ENCODE results near the gene KRT79. TPM values are rescaled to one million over a fixed set of nuclear protein-coding genes. Genes with fewer than 3 reads are reported as not detected.

Gene KRT79
- total and polyA plus RNA-seq, 2 donors, result 1.0 to 25.8 TPM

DNA sequence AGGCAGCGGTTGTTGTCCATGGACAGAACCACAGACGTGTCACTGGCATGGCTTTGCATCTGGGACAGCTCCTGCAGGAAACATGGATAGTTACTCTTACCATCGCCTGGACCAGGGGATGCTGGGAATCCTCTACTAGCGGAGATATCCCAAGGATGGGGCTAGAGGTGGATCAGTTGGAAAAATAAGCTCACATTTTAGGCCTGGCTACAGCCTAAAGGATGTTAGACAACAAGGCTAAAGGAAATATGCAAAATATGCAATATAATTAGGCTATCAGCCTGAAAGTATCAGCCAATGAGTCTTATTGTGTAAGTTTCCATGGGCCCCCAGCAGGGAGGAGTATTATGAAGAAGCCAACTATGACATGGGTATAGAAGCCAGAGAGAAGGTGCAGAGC, 61.9 kb downstream of the KRT79 start:
- no peak overlapping the region for H3K27ac ChIP-seq (ENCODE audit: low read depth in 1 of 2, low read length in 1 of 2)
- WGBS, result 95% methylated on average over 4 of the region's 4 CpGs
- no peaks in the 10 kb centered on the region for H3K4me1 ChIP-seq (ENCODE audit: control insufficient read depth in 2 of 2, insufficient read depth in 2 of 2, low read length in 2 of 2)
- DNase-seq (ENCODE audit: low read depth in 6 of 9, low spot score in 9 of 9), result no peak
- peaks cover 0 to 6% of the 10 kb centered on the region in 2 donors for H3K27me3 ChIP-seq (ENCODE audit: control insufficient read depth in 2 of 2, insufficient read depth in 1 of 2, low read length in 1 of 2)
- H3K4me3 ChIP-seq (ENCODE audit: low read length in 2 of 2), result no peak overlapping the region
- H3K9me3 ChIP-seq (ENCODE audit: control insufficient read depth in 2 of 2, insufficient read depth in 1 of 2, low read length in 1 of 2), result no peaks in the 10 kb centered on the region
- H3K36me3 ChIP-seq (ENCODE audit: control insufficient read depth in 2 of 2, insufficient read depth in 2 of 2, low read length in 1 of 2), result no peaks in the 10 kb centered on the region

GRCh38 chr12:52771505-52771904, 62.6 kb downstream of the KRT79 start:
- WGBS, result 95% methylated on average over 4 of the region's 4 CpGs
- Histone ChIP-seq H3K27me3 (ENCODE audit: control insufficient read depth in 2 of 2, insufficient read depth in 1 of 2, low read length in 1 of 2) (peaks cover 0 to 2% of the 10 kb centered on the region in 2 donors), H3K36me3 (ENCODE audit: control insufficient read depth in 2 of 2, insufficient read depth in 2 of 2, low read length in 1 of 2) (no peaks in the 10 kb centered on the region), H3K4me1 (ENCODE audit: control insufficient read depth in 2 of 2, insufficient read depth in 2 of 2, low read length in 2 of 2) (no peaks in the 10 kb centered on the region), H3K9me3 (ENCODE audit: control insufficient read depth in 2 of 2, insufficient read depth in 1 of 2, low read length in 1 of 2) (no peaks in the 10 kb centered on the region), H3K4me3 (ENCODE audit: low read length in 2 of 2) (no peak overlapping the region), H3K27ac (ENCODE audit: low read depth in 1 of 2, low read length in 1 of 2) (no peak overlapping the region)
- DNase-seq (ENCODE audit: low read depth in 6 of 9, low spot score in 9 of 9), result no peak

Other genes starting within 250 kb of the KRT79 start
- 0.33 TPM for gene KRT72, start 232.8 kb downstream of the KRT79 start, total RNA-seq
- 12.0 TPM for gene KRT72, start 232.8 kb downstream of the KRT79 start, polyA plus RNA-seq
- 0.28 TPM for gene KRT73, start 215.8 kb downstream of the KRT79 start, total RNA-seq
- gene KRT73, start 215.8 kb downstream of the KRT79 start, polyA plus RNA-seq, result 1.9 TPM
- gene KRT2, start 182.1 kb downstream of the KRT79 start, total RNA-seq, result 3.6 TPM
- gene KRT2, start 182.1 kb downstream of the KRT79 start, polyA plus RNA-seq, result 26.4 TPM
- gene KRT1, start 153.9 kb downstream of the KRT79 start, total RNA-seq, result 9.3 TPM
- gene KRT1, start 153.9 kb downstream of the KRT79 start, polyA plus RNA-seq, result 507 TPM
- 0.66 TPM for gene KRT77, start 130.8 kb downstream of the KRT79 start, total RNA-seq
- 4.1 TPM for gene KRT77, start 130.8 kb downstream of the KRT79 start, polyA plus RNA-seq
- gene KRT76, start 57.0 kb downstream of the KRT79 start, total RNA-seq, result 0.14 TPM
- gene KRT76, start 57.0 kb downstream of the KRT79 start, polyA plus RNA-seq, result 0.91 TPM
- 0.14 TPM for gene KRT3, start 38.2 kb downstream of the KRT79 start, total RNA-seq
- gene KRT3, start 38.2 kb downstream of the KRT79 start, polyA plus RNA-seq, result 1.0 TPM
- 0.66 TPM for gene KRT4, start 20.2 kb downstream of the KRT79 start, total RNA-seq
- 24.8 TPM for gene KRT4, start 20.2 kb downstream of the KRT79 start, polyA plus RNA-seq
- gene KRT78, start 14.7 kb upstream of the KRT79 start, total RNA-seq, result 0.42 TPM
- gene KRT78, start 14.7 kb upstream of the KRT79 start, polyA plus RNA-seq, result 7.2 TPM
- gene KRT8, start 70.8 kb upstream of the KRT79 start, total RNA-seq, result 100 TPM
- gene KRT8, start 70.8 kb upstream of the KRT79 start, polyA plus RNA-seq, result 142 TPM
- 23.6 TPM for gene KRT18, start 114.8 kb upstream of the KRT79 start, total RNA-seq
- 60.2 TPM for gene KRT18, start 114.8 kb upstream of the KRT79 start, polyA plus RNA-seq
- 432 TPM for gene EIF4B, start 172.1 kb upstream of the KRT79 start, total RNA-seq
- 148 TPM for gene EIF4B, start 172.1 kb upstream of the KRT79 start, polyA plus RNA-seq
- gene TNS2, start 215.8 kb upstream of the KRT79 start, total RNA-seq, result 2.3 TPM
- gene TNS2, start 215.8 kb upstream of the KRT79 start, polyA plus RNA-seq, result 40.4 TPM
- 9.1 TPM for gene SPRYD3, start 245.1 kb upstream of the KRT79 start, total RNA-seq
- gene SPRYD3, start 245.1 kb upstream of the KRT79 start, polyA plus RNA-seq, result 17.3 TPM

Measured in thymus (tissue), 11 donors.